Calu3 (cell line): ENCODE measurements around the gene SCG3. TPM values are rescaled to one million over a fixed set of nuclear protein-coding genes. Genes with fewer than 3 reads are reported as not detected.

Experiments
- BruUV-seq: library from RNA; stranded (reverse); fragments of 400-500 nt; replicated peaks from 2 replicates; lab custom pipeline; 2021; lab: Mats Ljungman, UMichigan
- CTCF ChIA-PET: fragments of 300-600 bp; sonication (Branson Sonifier 250); formaldehyde crosslinking; loops from one replicate; lab custom pipeline; 2022; ENCODE audit warnings: antibody characterized with exemption; lab: Charles Lee
- DNase-seq: peaks from one replicate; pipeline ENCODE4 v3.0.0; 2022
- H3K27ac Mint-ChIP-seq: one replicate; pipeline ENCODE4 v1.8.0; 2022; ENCODE audit warnings: mixed read lengths; ENCODE audit not compliant: unreplicated experiment
- H3K27me3 Mint-ChIP-seq: one replicate; pipeline ENCODE4 v1.8.0; 2022; ENCODE audit warnings: mixed read lengths; ENCODE audit not compliant: unreplicated experiment
- H3K36me3 Mint-ChIP-seq: one replicate; pipeline ENCODE4 v1.8.0; 2022; ENCODE audit warnings: mild to moderate bottlenecking, moderate library complexity, mixed read lengths; ENCODE audit not compliant: insufficient read depth, unreplicated experiment
- H3K4me1 Mint-ChIP-seq: one replicate; pipeline ENCODE4 v1.8.0; 2022; ENCODE audit warnings: mild to moderate bottlenecking, low read depth, mixed read lengths; ENCODE audit not compliant: unreplicated experiment
- H3K4me3 Mint-ChIP-seq: one replicate; pipeline ENCODE4 v1.8.0; 2022; ENCODE audit warnings: mild to moderate bottlenecking, low read depth, moderate library complexity, mixed read lengths; ENCODE audit not compliant: unreplicated experiment
- H3K9me3 Mint-ChIP-seq: one replicate; pipeline ENCODE4 v1.8.0; 2022; ENCODE audit warnings: low read depth, mixed read lengths; ENCODE audit not compliant: unreplicated experiment
- intact Hi-C: fragments of 100-400 bp; cut with micrococcal nuclease; formaldehyde crosslinking; loops from one replicate; pipeline ENCODE4 v1.10.0; 2022; ENCODE audit not compliant: unreplicated experiment
- total RNA-seq: library from RNA; stranded (reverse); gene quantifications from 2 replicates; pipeline ENCODE4 v1.2.3, GENCODE V29; 2022
- TF ChIP-seq, protein P1 (sequence below): fragments of 200-600 bp; IDR thresholded peaks from one replicate; pipeline ENCODE4 v1.8.0; 2022; ENCODE audit warnings: antibody characterized with exemption; ENCODE audit not compliant: unreplicated experiment

Gene SCG3
- total RNA-seq, 1 experiment from 2014 or later: not detected

DNA sequence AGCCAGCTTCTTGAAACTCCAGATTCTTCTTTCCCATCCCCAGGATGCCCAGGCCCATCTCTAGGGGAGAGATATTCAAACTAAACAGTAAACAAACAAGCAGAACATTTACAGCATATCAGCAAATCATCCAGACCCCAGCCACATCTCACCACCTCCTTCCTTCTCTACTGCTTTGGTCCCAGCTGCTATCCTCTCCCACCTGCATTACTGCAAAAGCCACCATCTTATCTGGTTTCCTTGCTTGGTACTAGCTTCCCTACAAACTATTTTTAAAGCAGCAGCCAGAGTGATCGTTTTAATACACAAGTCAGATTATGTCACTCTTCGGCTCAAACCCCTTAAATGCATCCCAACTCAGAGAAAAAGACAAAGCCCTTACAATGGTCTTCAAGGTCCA is 51.3 kb downstream of the SCG3 start:
- Mint-ChIP-seq H3K4me1 (peaks cover 36% of the 10 kb centered on the region), H3K27me3 (no peaks in the 10 kb centered on the region), H3K27ac (peak overlapping the region; percentile 35), H3K4me3 (no peak overlapping the region), H3K36me3 (peaks cover 19% of the 10 kb centered on the region), H3K9me3 (no peaks in the 10 kb centered on the region)
- intact Hi-C loops: no loop called here
- BruUV-seq: no TSS peak
- no peak for DNase-seq
- CTCF ChIA-PET: interaction anchor here (1.1 to 1.8 kb wide), 2 partner anchors 44 to 58 kb away, joined by 4 to 6 read pairs; no protein-coding TSS in a partner anchor
- TF ChIP-seq, protein P1, sequence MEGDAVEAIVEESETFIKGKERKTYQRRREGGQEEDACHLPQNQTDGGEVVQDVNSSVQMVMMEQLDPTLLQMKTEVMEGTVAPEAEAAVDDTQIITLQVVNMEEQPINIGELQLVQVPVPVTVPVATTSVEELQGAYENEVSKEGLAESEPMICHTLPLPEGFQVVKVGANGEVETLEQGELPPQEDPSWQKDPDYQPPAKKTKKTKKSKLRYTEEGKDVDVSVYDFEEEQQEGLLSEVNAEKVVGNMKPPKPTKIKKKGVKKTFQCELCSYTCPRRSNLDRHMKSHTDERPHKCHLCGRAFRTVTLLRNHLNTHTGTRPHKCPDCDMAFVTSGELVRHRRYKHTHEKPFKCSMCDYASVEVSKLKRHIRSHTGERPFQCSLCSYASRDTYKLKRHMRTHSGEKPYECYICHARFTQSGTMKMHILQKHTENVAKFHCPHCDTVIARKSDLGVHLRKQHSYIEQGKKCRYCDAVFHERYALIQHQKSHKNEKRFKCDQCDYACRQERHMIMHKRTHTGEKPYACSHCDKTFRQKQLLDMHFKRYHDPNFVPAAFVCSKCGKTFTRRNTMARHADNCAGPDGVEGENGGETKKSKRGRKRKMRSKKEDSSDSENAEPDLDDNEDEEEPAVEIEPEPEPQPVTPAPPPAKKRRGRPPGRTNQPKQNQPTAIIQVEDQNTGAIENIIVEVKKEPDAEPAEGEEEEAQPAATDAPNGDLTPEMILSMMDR: no peak

DNA sequence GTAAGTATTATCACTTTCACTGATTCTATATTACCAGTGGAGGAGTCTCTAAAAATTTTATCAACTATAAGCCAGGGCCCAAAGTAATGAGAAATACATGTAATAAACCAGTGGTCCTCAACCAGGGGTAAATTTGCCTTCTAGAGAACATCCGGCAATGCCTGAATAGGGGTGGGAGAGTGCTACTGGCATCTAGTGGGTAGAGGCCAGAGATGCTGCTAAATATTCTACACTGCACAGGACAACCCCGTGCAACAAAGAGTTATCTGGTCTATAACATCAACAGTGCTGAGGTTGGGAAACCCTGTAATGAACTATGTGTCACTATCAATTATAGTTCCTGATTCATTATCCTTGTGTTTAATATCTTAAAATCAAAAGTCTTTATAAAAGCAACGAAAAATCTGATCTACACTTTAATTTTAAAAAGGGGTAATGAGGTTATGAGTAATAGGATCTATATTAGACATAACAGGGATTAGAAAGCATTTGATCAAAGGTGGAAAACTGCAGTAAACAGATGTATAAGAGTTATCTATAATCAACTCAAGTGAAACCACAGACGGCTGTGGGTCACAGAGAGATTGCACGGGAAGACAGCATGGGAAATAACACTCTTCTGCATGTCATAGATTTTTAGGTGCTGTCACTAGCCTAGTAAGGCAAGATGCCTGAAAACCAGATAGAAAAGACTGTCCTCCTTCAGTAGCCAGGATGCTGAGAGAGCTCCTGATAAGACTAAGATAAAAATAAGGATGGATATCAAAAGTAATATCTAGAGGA is 54.1 kb downstream of the SCG3 start:
- no TSS peak for BruUV-seq
- no peak overlapping the region for H3K4me3 Mint-ChIP-seq
- H3K9me3 Mint-ChIP-seq: no peaks in the 10 kb centered on the region
- H3K27me3 Mint-ChIP-seq: no peaks in the 10 kb centered on the region
- CTCF ChIA-PET: interaction anchor here (1.3 to 2.7 kb wide), 2 partner anchors 41 to 198 kb away, joined by 3 to 16 read pairs; no protein-coding TSS in a partner anchor
- intact Hi-C loops: no loop called here
- no peak for DNase-seq
- peaks cover 47% of the 10 kb centered on the region for H3K4me1 Mint-ChIP-seq
- TF ChIP-seq, protein P1: no peak
- H3K27ac Mint-ChIP-seq: no peak overlapping the region
- peaks cover 28% of the 10 kb centered on the region for H3K36me3 Mint-ChIP-seq

DNA sequence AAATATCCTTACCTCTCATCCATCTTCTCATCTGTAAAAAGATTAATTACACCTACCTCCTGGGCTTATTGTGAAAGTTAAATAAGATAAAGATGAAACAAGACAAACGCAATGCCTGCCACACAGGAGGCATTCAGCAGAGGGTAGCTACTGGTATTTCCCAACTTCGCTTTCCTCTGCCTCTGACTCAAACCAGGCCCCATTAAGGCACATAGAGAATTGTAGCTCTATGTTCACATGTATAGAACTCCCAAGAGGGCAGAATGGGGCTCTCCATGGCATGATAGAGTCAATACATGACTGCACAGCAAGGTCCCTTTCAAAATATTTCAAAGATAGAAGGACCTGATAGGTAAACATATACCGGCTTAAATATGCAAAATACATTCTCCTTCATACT is 54.8 kb downstream of the SCG3 start:
- Mint-ChIP-seq H3K36me3 (peaks cover 23% of the 10 kb centered on the region), H3K27me3 (no peaks in the 10 kb centered on the region), H3K9me3 (no peaks in the 10 kb centered on the region), H3K27ac (no peak overlapping the region), H3K4me3 (peak overlapping the region; percentile 81), H3K4me1 (peaks cover 40% of the 10 kb centered on the region)
- CTCF ChIA-PET: interaction anchor here (0.6 to 2.7 kb wide), 4 partner anchors 28 to 199 kb away, joined by 3 to 16 read pairs (median 3); no protein-coding TSS in a partner anchor
- DNase-seq: no peak
- TF ChIP-seq, protein P1: no peak
- BruUV-seq: no TSS peak
- intact Hi-C loops: no loop called here

DNA sequence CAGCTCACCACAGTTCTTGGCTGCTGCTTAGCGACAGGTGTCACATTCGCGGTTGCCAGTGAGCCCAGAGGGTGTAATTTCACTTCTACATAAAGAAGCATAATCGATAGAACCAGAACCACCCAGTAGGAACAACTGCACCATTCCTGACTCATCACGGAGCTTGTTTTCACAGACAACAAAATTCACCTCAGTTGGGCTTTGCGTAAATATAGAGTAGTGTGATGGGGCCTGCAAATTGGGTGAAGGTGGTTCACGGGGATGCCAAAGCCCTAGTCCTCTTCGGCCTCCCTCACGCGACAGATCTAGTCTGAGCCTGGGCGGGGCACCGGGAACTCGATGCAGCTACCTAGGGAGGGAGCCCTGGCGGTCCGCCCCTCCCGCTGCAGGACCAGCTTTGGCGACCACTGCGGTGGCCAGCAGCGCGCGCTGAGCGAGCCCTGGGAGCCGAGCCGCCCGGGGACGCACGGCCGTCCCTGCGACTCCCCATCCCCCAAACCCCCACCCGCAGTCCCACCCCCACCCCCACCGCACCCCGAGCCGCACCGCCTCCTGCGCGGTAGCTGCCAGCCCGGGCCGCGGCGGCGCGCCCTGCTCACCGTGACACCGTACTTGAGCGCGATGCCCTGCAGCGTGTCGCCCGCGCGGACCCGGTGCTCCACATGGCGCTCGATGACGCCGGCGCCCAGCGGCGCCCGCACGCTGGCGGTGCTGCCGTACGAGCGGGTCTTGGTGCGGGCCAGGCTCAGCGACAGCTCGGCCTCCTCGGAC is 55.6 kb downstream of the SCG3 start:
- Mint-ChIP-seq H3K4me3 (peak overlapping the region; percentile 81), H3K9me3 (no peaks in the 10 kb centered on the region), H3K27me3 (no peaks in the 10 kb centered on the region), H3K27ac (no peak overlapping the region), H3K4me1 (peaks cover 32% of the 10 kb centered on the region), H3K36me3 (peaks cover 23% of the 10 kb centered on the region)
- peak; percentile 56 for DNase-seq
- TF ChIP-seq, protein P1: no peak
- CTCF ChIA-PET: interaction anchor here (0.6 to 2.7 kb wide), 7 partner anchors 27 to 1200 kb away, joined by 3 to 16 read pairs (median 3); no protein-coding TSS in a partner anchor
- intact Hi-C loops: no loop called here
- no TSS peak for BruUV-seq
